Raji (cell line): Measurements from ENCODE around the gene TMEM239.

Experiments
- POLR2A ChIP-seq: IDR thresholded peaks from 2 replicates; pipeline ENCODE4 v1.6.1; 2011; ENCODE audit warnings: low read depth, low read length, control low read depth; ENCODE audit not compliant: insufficient read depth

Gene TMEM239

GRCh38 chr20:2797136-2797983, 18.8 kb upstream of the TMEM239 start:
- no peak for TF ChIP-seq POLR2A

GRCh38 chr20:2798095-2798805, 17.9 kb upstream of the TMEM239 start:
- TF ChIP-seq POLR2A = no peak

GRCh38 chr20:2798814-2799213, 17.4 kb upstream of the TMEM239 start:
- TF ChIP-seq POLR2A = no peak

GRCh38 chr20:2799271-2799670, 16.9 kb upstream of the TMEM239 start:
- TF ChIP-seq POLR2A = no peak

- TF ChIP-seq POLR2A = no peak
Observed at GRCh38 chr20:2799688-2800520, 16.3 kb upstream of the TMEM239 start.

GRCh38 chr20:2800521-2801285, 15.5 kb upstream of the TMEM239 start, which contains the start of gene CPXM1:
Gene CPXM1, minus strand, starts transcription at chr20:2800627. Its CDS starts 55 bp downstream, at chr20:2800572.
- TF ChIP-seq POLR2A = no peak

- no peak for TF ChIP-seq POLR2A
Observed at GRCh38 chr20:2801286-2801728, 14.9 kb upstream of the TMEM239 start.

- no peak for TF ChIP-seq POLR2A
Observed at GRCh38 chr20:2804041-2804828, 11.9 kb upstream of the TMEM239 start.

- no peak for TF ChIP-seq POLR2A
Observed at GRCh38 chr20:2804852-2805688, 11.1 kb upstream of the TMEM239 start.

- TF ChIP-seq POLR2A = no peak
Observed at GRCh38 chr20:2805689-2806350, 10.3 kb upstream of the TMEM239 start.

- TF ChIP-seq POLR2A = no peak
Observed at GRCh38 chr20:2806351-2806701, 9.8 kb upstream of the TMEM239 start.

GRCh38 chr20:2807019-2807418, 9.1 kb upstream of the TMEM239 start:
- TF ChIP-seq POLR2A = no peak
